ENCODE data around the gene ADCYAP1. TPM values are rescaled to one million over a fixed set of nuclear protein-coding genes. Genes with fewer than 3 reads are reported as not detected.

Gene ADCYAP1
- total and polyA plus RNA-seq, 8 donors, result 0.98 to 36.3 (median 3.4) TPM

GRCh38 chr18:955384-956066, 50.9 kb downstream of the ADCYAP1 start:
- 31 to 32% methylated on average over 6 of the region's 6 CpGs for WGBS, 2 donors

DNA sequence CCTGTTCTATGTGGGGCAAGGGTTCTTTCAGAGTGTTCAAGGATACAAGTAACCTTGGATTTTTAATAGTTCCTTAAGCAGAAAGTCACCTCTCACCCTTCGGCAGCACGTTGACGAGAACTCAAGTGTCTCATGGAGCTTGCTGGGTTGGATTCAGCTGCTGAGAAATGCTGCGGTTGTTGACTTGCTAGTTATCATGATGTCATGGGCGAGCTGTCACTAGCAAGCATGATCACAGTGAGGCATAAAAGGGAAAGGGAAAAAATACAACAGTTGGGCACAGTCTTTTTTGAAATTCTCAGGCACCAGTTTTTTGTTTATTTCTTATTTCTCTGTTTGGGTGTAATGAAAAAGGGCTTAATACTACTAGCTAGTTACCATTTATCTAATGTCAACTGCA, 53.2 kb downstream of the ADCYAP1 start:
- Histone ChIP-seq H3K9me3 (no peaks in the 10 kb centered on the region), H3K4me3 (no peak overlapping the region), H3K27ac (no peak overlapping the region), H3K36me3 (no peaks in the 10 kb centered on the region), H3K4me1 (no peaks in the 10 kb centered on the region), H3K27me3 (peaks cover 0 to 4% (median 0%) of the 10 kb centered on the region in 4 donors)
- DNase-seq (no peak), FAIRE-seq (no peak), ATAC-seq (no peak)
- intact Hi-C loops (cut with DNase I), result no loop called here
- WGBS, 2 donors, result 45 to 50% methylated on average over 5 of the region's 5 CpGs
- TF ChIP-seq, protein P1, sequence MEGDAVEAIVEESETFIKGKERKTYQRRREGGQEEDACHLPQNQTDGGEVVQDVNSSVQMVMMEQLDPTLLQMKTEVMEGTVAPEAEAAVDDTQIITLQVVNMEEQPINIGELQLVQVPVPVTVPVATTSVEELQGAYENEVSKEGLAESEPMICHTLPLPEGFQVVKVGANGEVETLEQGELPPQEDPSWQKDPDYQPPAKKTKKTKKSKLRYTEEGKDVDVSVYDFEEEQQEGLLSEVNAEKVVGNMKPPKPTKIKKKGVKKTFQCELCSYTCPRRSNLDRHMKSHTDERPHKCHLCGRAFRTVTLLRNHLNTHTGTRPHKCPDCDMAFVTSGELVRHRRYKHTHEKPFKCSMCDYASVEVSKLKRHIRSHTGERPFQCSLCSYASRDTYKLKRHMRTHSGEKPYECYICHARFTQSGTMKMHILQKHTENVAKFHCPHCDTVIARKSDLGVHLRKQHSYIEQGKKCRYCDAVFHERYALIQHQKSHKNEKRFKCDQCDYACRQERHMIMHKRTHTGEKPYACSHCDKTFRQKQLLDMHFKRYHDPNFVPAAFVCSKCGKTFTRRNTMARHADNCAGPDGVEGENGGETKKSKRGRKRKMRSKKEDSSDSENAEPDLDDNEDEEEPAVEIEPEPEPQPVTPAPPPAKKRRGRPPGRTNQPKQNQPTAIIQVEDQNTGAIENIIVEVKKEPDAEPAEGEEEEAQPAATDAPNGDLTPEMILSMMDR (IDR thresholded peaks at IDR 0.05), result no peak

More at GRCh38 chr18:955384-956066, 50.9 kb downstream of the ADCYAP1 start:
- DNase-seq (no peak), ATAC-seq (no peak), FAIRE-seq (no peak)
- Histone ChIP-seq H3K27ac (no peak overlapping the region), H3K4me3 (no peak overlapping the region), H3K36me3 (no peaks in the 10 kb centered on the region), H3K9me3 (no peaks in the 10 kb centered on the region), H3K27me3 (no peaks in the 10 kb centered on the region), H3K4me1 (no peaks in the 10 kb centered on the region)
- TF ChIP-seq, protein P1 (IDR thresholded peaks at IDR 0.05), result no peak
- intact Hi-C loops (cut with DNase I), result no loop called here

- ATAC-seq (no peak), FAIRE-seq (no peak), DNase-seq (no peak)
- 14 to 23% methylated on average over 5 of the region's 5 CpGs for WGBS, 2 donors
- Histone ChIP-seq H3K27me3 (peaks cover 0 to 4% (median 0%) of the 10 kb centered on the region in 4 donors), H3K9me3 (no peaks in the 10 kb centered on the region), H3K27ac (no peak overlapping the region), H3K4me3 (no peak overlapping the region), H3K36me3 (no peaks in the 10 kb centered on the region), H3K4me1 (no peaks in the 10 kb centered on the region)
- TF ChIP-seq, protein P1 (IDR thresholded peaks at IDR 0.05), result no peak
- intact Hi-C loops (cut with DNase I), result no loop called here
Observed at GRCh38 chr18:959854-960253, 55.2 kb downstream of the ADCYAP1 start.

Other genes starting within 250 kb of the ADCYAP1 start
- 1 to 10 TPM; 2.7 to 6.9 (median 3.9) TPM for gene TYMS, start 247.2 kb upstream of the ADCYAP1 start, total RNA-seq
- gene TYMS, start 247.2 kb upstream of the ADCYAP1 start, polyA plus RNA-seq, result 1 to 10 TPM; 1.3 to 1.9 TPM
- gene ENOSF1, start 192.2 kb upstream of the ADCYAP1 start, total RNA-seq, result 10 to 100 TPM; 27.1 to 51.2 (median 40.9) TPM
- 10 to 100 TPM; 59.8 to 69.2 TPM for gene ENOSF1, start 192.2 kb upstream of the ADCYAP1 start, polyA plus RNA-seq
- gene YES1, start 92.6 kb upstream of the ADCYAP1 start, total RNA-seq, result 10 to 100 TPM; 28.1 to 35.2 (median 30.7) TPM
- gene YES1, start 92.6 kb upstream of the ADCYAP1 start, polyA plus RNA-seq, result 10 to 100 TPM; 10.7 to 11.4 TPM